ENCODE results near the gene GRIP1. TPM values are rescaled to one million over a fixed set of nuclear protein-coding genes. Genes with fewer than 3 reads are reported as not detected.

Gene GRIP1
- total RNA-seq, 2 experiments from 2014 or later = 5.4 TPM

GRCh38 chr12:66708704-66709456 is 30.0 kb upstream of the GRIP1 start:
- H3K4me3 Mint-ChIP-seq = peak overlapping the region; percentile 70
- Histone ChIP-seq H3K4me3 (ENCODE audit: low read length) (no peak overlapping the region), H3K4me1 (ENCODE audit: insufficient read depth, low read length) (peaks cover 3% of the 10 kb centered on the region), H3K9me3 (ENCODE audit: control insufficient read depth in 1 of 2, insufficient read depth in 1 of 2, low read length in 2 of 2) (no peaks in the 10 kb centered on the region), H3K27ac (ENCODE audit: low read depth in 1 of 2, low read length in 2 of 2) (no peak overlapping the region), H3K27me3 (ENCODE audit: control insufficient read depth in 1 of 2, insufficient read depth in 2 of 2, low read length in 2 of 2) (no peaks in the 10 kb centered on the region), H3K36me3 (ENCODE audit: insufficient read depth, low read length) (no peaks in the 10 kb centered on the region)
- peak overlapping the region; percentile 73 for H3K27ac Mint-ChIP-seq
- ChIA-PET CTCF (interaction anchor here (0.7 to 1.4 kb wide), 3 partner anchors 14 to 20 kb away, joined by 3 read pairs; no protein-coding TSS in a partner anchor), POLR2A (interaction anchor here (0.9 to 2.3 kb wide), 9 partner anchors 9 to 560 kb away, joined by 3 to 11 read pairs (median 3); partner anchors contain the start of gene CAND1)
- peaks cover 5% of the 10 kb centered on the region for H3K27me3 Mint-ChIP-seq
- intact Hi-C loops (cut with DNase I, micrococcal nuclease) = loop anchor here in 1 of 2 experiments (2.0 to 5.0 kb wide), 3 partner anchors 68 to 562 kb away; no protein-coding TSS in a partner anchor
- ATAC-seq (ENCODE audit: poor library complexity) = peak; percentile 85
- DNase-seq = peak in 3 of 14 experiments; percentile 36 to 46 (median 38)
- peak; percentile 80 for TF ChIP-seq CTCF (IDR thresholded peaks at IDR 0.05)
- H3K9me3 Mint-ChIP-seq = no peaks in the 10 kb centered on the region
- H3K4me1 Mint-ChIP-seq (ENCODE audit: low read depth) = peaks cover 48% of the 10 kb centered on the region
- H3K36me3 Mint-ChIP-seq (ENCODE audit: low read depth) = no peaks in the 10 kb centered on the region

GRCh38 chr12:66707002-66707697 is 28.3 kb upstream of the GRIP1 start:
- H3K27ac ChIP-seq (ENCODE audit: low read depth in 1 of 2, low read length in 2 of 2) = no peak overlapping the region
- H3K4me3 Mint-ChIP-seq = no peak overlapping the region
- no peak for ATAC-seq (ENCODE audit: poor library complexity)
- intact Hi-C loops (cut with DNase I, micrococcal nuclease) = loop anchor here in 1 of 2 experiments (5.0 kb wide), 2 partner anchors 70 to 155 kb away; no protein-coding TSS in a partner anchor
- no peaks in the 10 kb centered on the region for H3K9me3 Mint-ChIP-seq
- no peak for TF ChIP-seq CTCF (IDR thresholded peaks at IDR 0.05)
- peaks cover 3% of the 10 kb centered on the region for H3K4me1 ChIP-seq (ENCODE audit: insufficient read depth, low read length)
- H3K9me3 ChIP-seq (ENCODE audit: control insufficient read depth in 1 of 2, insufficient read depth in 1 of 2, low read length in 2 of 2) = no peaks in the 10 kb centered on the region
- H3K27ac Mint-ChIP-seq = no peak overlapping the region
- POLR2A ChIA-PET = no interaction called here
- no peak overlapping the region for H3K4me3 ChIP-seq (ENCODE audit: low read length)
- no peaks in the 10 kb centered on the region for H3K27me3 ChIP-seq (ENCODE audit: control insufficient read depth in 1 of 2, insufficient read depth in 2 of 2, low read length in 2 of 2)
- H3K4me1 Mint-ChIP-seq (ENCODE audit: low read depth) = peaks cover 36% of the 10 kb centered on the region
- CTCF ChIA-PET = no interaction called here
- H3K27me3 Mint-ChIP-seq = peaks cover 15% of the 10 kb centered on the region
- H3K36me3 ChIP-seq (ENCODE audit: insufficient read depth, low read length) = no peaks in the 10 kb centered on the region
- no peaks in the 10 kb centered on the region for H3K36me3 Mint-ChIP-seq (ENCODE audit: low read depth)
- DNase-seq = no peak

- Histone ChIP-seq H3K4me3 (ENCODE audit: low read length) (no peak overlapping the region), H3K27ac (ENCODE audit: low read depth in 1 of 2, low read length in 2 of 2) (no peak overlapping the region), H3K9me3 (ENCODE audit: control insufficient read depth in 1 of 2, insufficient read depth in 1 of 2, low read length in 2 of 2) (no peaks in the 10 kb centered on the region), H3K27me3 (ENCODE audit: control insufficient read depth in 1 of 2, insufficient read depth in 2 of 2, low read length in 2 of 2) (peaks cover 0 to 7% of the 10 kb centered on the region in 2 experiments), H3K4me1 (ENCODE audit: insufficient read depth, low read length) (no peaks in the 10 kb centered on the region), H3K36me3 (ENCODE audit: insufficient read depth, low read length) (no peaks in the 10 kb centered on the region)
- peaks cover 35% of the 10 kb centered on the region for H3K4me1 Mint-ChIP-seq (ENCODE audit: low read depth)
- no peak overlapping the region for H3K4me3 Mint-ChIP-seq
- no peak for TF ChIP-seq CTCF (IDR thresholded peaks at IDR 0.05)
- intact Hi-C loops (cut with DNase I, micrococcal nuclease) = loop anchor here (10.0 kb wide), 3 partner anchors 555 to 1805 kb away; no protein-coding TSS in a partner anchor
- peaks cover 19% of the 10 kb centered on the region for H3K27me3 Mint-ChIP-seq
- DNase-seq (no peak), ATAC-seq (ENCODE audit: poor library complexity) (no peak)
- no peaks in the 10 kb centered on the region for H3K9me3 Mint-ChIP-seq
- ChIA-PET POLR2A (interaction anchor here (4.0 kb wide), 1 partner anchor 10 kb away, joined by 11 read pairs; no protein-coding TSS in a partner anchor), CTCF (no interaction called here)
- no peak overlapping the region for H3K27ac Mint-ChIP-seq
- H3K36me3 Mint-ChIP-seq (ENCODE audit: low read depth) = no peaks in the 10 kb centered on the region
Measured at GRCh38 chr12:66699738-66700482, 21.0 kb upstream of the GRIP1 start.

All from CD4-positive, alpha-beta T cell (primary cell).